ENCODE data around the gene UBTD1. TPM values are rescaled to one million over a fixed set of nuclear protein-coding genes. Genes with fewer than 3 reads are reported as not detected.

UBTD1 gene
- total RNA-seq, 1 experiment from 2014 or later: 19.0 TPM

DNA sequence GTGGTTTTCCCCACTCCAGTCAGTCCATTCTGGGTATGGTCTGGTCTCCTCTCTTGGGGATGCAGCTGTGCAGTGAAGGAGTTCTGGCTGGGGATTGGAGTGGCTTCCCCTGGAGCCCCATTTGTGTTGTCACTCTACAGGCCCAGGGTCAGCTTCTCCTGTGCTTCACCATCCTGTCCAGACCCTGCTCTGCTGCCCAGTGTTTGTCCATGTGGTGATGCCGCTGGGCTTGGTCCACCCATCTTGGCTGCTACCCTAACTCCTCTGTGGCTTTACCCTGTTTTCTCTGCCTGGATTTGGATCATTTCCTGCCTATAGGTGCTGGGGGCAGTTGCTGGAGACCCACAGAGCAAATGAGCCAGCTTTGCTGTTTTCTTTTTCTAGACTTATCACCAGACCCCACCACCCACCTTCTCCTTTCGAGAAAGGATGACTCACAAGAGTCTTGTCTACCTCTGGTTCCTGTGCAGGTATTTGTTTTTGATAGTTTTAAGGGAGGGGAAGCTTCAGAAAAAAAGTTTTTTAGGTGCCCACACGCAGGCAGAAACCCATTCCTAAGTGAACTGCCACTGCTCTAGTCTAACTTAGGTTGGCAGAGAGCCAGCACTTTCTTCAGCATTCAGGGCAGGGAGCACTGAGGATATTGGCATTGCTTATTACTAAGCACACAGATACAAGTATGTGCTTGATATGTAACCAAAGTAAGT is 44.2 kb upstream of the UBTD1 start:
- H3K9me3 Mint-ChIP-seq: no peaks in the 10 kb centered on the region
- H4K20me1 ChIP-seq (ENCODE audit: control insufficient read depth, insufficient read depth, insufficient read length): peaks cover 2% of the 10 kb centered on the region
- no peak overlapping the region for H2BK5ac ChIP-seq (ENCODE audit: insufficient read length, low read length)
- H2BK12ac ChIP-seq (ENCODE audit: insufficient read length, low read depth, low read length): no peak overlapping the region
- H3K9ac ChIP-seq (ENCODE audit: extremely low read depth, insufficient read length, low read length): no peak overlapping the region
- H3K4ac ChIP-seq (ENCODE audit: low read depth, low read length): no peak overlapping the region
- no peak overlapping the region for H3K27ac ChIP-seq (ENCODE audit: insufficient read length, low read depth, low read length)
- H2BK120ac ChIP-seq (ENCODE audit: low read depth, low read length, poor library complexity, severe bottlenecking): no peak overlapping the region
- H3K79me1 ChIP-seq (ENCODE audit: insufficient read depth, low read depth, low read length, poor library complexity, severe bottlenecking): no peaks in the 10 kb centered on the region
- no peak for DNase-seq
- H4K8ac ChIP-seq (replicated peaks; ENCODE audit: insufficient read length, low read depth, low read length): no peak overlapping the region
- no peak overlapping the region for H4K91ac ChIP-seq (ENCODE audit: insufficient read length, low read depth, low read length)
- H3K18ac ChIP-seq (ENCODE audit: insufficient read length, low read depth, low read length): no peak overlapping the region
- H3K4me1 Mint-ChIP-seq: no peaks in the 10 kb centered on the region; a peak in 1 of 4 replicates
- no peaks in the 10 kb centered on the region for H3K4me1 ChIP-seq (ENCODE audit: insufficient read depth, low read length)
- H3K4me3 Mint-ChIP-seq: no peak overlapping the region
- no peak overlapping the region for H2AK5ac ChIP-seq (ENCODE audit: insufficient read length, low read length)
- H4K5ac ChIP-seq (ENCODE audit: insufficient read length, low read depth, low read length): no peak overlapping the region
- H3K23ac ChIP-seq (ENCODE audit: insufficient read length, low read depth, low read length): no peak overlapping the region
- H3K27ac Mint-ChIP-seq: peak overlapping the region; percentile 13 to 56 (median 37); a peak in 2 of 7 replicates
- H3K27me3 ChIP-seq (ENCODE audit: insufficient read depth, low read length): no peaks in the 10 kb centered on the region
- H3K79me2 ChIP-seq (ENCODE audit: insufficient read depth, low read length): peaks cover 2% of the 10 kb centered on the region; the same call in 1 of the 2 replicates
- no peak overlapping the region for H3K14ac ChIP-seq (ENCODE audit: insufficient read depth, low read length)
- no peaks in the 10 kb centered on the region for H3K9me3 ChIP-seq (ENCODE audit: control insufficient read depth, low read depth, low read length)
- TF ChIP-seq, protein P1, sequence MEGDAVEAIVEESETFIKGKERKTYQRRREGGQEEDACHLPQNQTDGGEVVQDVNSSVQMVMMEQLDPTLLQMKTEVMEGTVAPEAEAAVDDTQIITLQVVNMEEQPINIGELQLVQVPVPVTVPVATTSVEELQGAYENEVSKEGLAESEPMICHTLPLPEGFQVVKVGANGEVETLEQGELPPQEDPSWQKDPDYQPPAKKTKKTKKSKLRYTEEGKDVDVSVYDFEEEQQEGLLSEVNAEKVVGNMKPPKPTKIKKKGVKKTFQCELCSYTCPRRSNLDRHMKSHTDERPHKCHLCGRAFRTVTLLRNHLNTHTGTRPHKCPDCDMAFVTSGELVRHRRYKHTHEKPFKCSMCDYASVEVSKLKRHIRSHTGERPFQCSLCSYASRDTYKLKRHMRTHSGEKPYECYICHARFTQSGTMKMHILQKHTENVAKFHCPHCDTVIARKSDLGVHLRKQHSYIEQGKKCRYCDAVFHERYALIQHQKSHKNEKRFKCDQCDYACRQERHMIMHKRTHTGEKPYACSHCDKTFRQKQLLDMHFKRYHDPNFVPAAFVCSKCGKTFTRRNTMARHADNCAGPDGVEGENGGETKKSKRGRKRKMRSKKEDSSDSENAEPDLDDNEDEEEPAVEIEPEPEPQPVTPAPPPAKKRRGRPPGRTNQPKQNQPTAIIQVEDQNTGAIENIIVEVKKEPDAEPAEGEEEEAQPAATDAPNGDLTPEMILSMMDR (conservative IDR thresholded peaks at IDR 0.05): no peak
- H3T11ph ChIP-seq (ENCODE audit: low read length): no peak overlapping the region
- H3K27me3 Mint-ChIP-seq (ENCODE audit: low read depth): no peaks in the 10 kb centered on the region; the same call in 1 of the 2 replicates
- no peaks in the 10 kb centered on the region for H3K23me2 ChIP-seq (ENCODE audit: insufficient read length, low read depth, low read length, poor library complexity, severe bottlenecking)
- H2BK15ac ChIP-seq (ENCODE audit: low read depth, low read length): no peak overlapping the region
- peaks cover 35 to 81% (median 80%) of the 10 kb centered on the region in 3 experiments for H3K36me3 Mint-ChIP-seq (ENCODE audit: insufficient read depth in 1 of 3, low read depth in 3 of 3)
- no peak overlapping the region for H2AFZ ChIP-seq (ENCODE audit: low read length)
- no peak overlapping the region for H3K4me2 ChIP-seq (ENCODE audit: insufficient read depth, insufficient read length, low read length)
- no peak overlapping the region for H3K56ac ChIP-seq (ENCODE audit: insufficient read length, low read depth, low read length)
- no peak overlapping the region for H2BK20ac ChIP-seq (ENCODE audit: low read depth, low read length, poor library complexity, severe bottlenecking)
- no CpG with 5 or more reads among the region's 3 CpGs for WGBS (ENCODE audit: extremely low coverage, insufficient read length, low lambda C conversion rate)
